GM18508 (cell line): ENCODE data around the gene LRRC10B.
"Not testable (repeated sequence)": the region's sequence is repeated elsewhere in the genome, so short reads cannot be mapped to it uniquely, and the experiment has no call there.

Experiments used
- ATAC-seq: cut with Tn5 transposase; IDR thresholded peaks from one replicate; pipeline ENCODE4 v1.9.1; 2021; ENCODE audit warnings: moderate number of reproducible peaks; ENCODE audit not compliant: insufficient read depth, unreplicated experiment

Gene LRRC10B

DNA sequence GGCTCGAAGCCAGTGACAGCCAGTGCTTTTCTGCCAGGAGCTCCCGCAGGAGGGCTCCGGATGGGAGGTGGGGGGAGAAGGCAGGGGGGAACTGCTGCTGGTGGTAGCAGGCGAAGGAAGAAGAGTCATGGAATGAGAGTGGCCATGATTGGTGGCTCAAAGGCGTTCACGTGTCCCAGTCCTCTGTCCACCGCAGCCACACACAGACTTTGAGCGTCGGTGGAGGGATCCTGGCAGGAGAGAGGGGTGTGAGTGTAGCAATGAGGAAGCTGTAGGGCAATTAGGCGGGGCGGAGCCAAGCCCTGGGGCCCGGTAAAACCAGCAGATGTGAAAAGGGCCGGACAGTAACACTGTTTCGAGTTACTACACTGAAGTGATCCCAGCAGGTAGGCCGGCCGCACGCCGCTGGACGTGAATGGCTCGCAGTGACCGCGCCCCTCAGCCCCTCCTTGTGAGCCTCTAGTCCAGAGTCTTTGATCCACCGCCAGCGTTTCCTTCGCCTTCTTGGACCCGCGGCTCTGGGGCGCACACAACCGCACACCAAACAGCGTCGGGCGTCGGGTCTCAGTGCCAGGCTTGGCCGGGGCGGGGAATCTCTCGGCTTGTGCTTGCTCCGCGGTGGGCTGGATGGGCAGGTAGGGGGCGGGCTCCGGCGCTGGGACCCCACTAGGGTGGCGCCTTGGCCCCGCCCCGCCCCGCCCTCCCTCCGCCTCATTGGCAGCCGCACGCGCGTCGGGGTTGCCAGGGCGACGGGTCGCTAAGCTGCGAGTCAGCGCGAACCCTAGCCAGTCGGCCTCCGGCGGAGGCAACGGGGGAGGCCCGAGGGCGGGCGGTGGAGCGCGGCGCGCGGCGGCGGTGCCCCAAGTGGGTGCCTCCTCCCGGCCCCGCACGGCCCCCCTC is at the start of gene LRRC10B:
Gene LRRC10B (plus strand): TSS at position 788 of the 900 bp plus-strand sequence. CDS start 250 bp downstream, outside the sequence.
- ATAC-seq, result no peak

- no peak for ATAC-seq
Measured at GRCh38 chr11:61460474-61460881, 48.1 kb upstream of the LRRC10B start.

- ATAC-seq, result no peak
Measured at GRCh38 chr11:61460986-61461385, 47.6 kb upstream of the LRRC10B start.

DNA sequence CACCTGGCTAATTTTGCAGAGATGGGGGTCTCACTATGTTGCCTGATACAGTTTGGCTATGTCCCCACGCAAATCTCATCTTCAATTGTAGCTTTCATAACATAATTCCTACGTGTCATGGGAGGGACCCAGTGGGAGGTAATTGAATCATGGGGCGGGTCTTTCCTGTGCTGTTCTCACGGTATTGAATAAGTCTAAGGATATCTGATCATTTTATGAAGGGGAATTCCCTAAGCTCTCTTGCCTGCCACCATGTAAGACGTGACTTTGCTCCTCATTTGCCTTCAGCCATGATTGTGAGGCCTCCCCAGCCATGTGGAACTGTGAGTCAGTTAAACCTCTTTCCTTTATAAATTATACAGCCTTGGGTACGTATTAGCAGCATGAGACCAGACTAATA is 40.9 kb upstream of the LRRC10B start:
- ATAC-seq, result not testable (repeated sequence)

DNA sequence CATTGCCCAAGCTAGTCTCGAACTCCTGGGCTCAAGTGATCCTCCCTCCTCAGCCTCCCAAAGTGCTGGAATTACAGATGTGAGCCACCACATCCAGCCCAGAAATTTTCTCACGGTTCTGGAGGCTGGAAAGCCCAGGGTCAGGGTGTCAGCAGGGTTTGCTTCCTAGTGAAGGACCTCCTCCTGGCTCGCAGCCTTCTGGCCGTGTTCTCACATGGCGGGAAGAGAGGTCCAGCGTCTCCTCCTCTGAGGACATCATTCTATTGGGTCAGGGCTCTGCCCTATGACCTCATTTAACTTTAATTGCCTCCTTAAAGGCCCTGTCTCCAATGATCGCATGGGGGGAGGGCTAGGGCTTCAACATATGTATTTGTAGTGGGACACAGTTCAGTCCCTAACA is 40.5 kb upstream of the LRRC10B start:
- no peak for ATAC-seq

DNA sequence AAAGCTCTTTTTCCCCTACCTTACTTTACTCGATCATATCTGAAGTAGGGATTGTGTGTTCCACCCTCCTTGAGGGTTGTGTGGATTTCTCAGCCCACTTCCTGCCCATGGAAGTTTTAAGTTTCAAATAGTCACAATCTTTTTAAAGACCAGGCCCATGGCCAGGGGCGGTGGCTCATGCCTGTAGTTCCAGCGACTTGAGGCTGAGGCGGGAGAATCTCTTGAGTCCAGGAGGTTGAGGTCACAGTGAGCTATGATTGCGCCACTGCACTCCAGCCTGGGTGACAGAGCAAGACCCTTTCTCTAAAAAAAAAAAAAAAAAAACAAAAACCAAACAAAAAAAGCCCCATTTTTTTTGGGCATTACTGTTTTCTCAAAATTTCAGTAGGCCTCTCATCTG is 36.3 kb upstream of the LRRC10B start:
- no peak for ATAC-seq

DNA sequence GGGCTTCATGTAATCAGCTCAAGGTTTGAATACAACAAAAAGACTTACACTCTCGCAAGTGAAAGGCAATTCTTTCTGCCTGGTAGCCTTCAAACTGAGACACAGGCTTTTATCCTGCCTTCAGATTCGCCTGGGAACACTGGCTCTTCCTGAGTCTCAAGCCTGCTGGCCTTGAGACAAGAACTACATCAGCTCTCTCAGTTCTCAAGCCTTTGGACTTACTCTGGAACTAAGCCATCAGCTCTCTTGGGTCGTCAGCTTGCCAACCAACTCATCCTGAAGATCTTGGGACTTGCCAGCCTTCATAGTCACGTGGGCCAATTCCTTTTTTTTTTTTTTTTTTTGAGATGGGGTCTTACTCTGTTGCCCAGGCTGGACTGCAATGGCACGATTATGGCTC is 35.7 kb upstream of the LRRC10B start:
- no peak for ATAC-seq

- ATAC-seq, result no peak
Measured at GRCh38 chr11:61473370-61474012, 35.1 kb upstream of the LRRC10B start.

DNA sequence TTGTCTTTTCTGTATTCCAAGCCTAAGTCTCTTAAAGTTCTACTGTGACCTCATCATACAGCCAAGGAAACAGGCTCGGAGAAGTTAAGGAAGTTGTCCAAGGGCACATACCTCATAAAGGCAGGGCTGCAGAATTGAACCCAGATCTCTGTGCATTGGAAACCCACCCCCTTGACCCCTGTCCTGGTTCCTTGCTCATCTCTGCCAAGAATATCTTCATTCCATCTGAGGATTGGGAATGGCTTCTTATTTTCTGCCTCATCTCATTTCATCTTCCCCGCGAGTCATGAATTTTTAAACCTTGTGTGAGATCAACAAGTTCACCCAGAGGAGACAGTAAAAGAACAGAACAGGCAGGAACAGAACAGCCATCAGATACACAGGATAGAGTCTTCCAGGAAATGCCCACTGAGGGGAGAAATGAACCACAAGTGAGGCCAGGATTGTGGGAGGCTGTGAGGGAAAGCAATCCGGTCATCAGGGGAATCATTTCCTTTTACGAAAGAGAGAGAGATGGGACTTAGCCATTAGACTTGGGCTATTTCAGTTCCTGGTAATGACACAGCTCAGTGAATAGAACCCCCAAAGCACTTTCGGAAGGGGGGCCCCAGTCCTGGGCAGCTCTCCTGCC is 34.4 kb upstream of the LRRC10B start:
- ATAC-seq, result no peak

DNA sequence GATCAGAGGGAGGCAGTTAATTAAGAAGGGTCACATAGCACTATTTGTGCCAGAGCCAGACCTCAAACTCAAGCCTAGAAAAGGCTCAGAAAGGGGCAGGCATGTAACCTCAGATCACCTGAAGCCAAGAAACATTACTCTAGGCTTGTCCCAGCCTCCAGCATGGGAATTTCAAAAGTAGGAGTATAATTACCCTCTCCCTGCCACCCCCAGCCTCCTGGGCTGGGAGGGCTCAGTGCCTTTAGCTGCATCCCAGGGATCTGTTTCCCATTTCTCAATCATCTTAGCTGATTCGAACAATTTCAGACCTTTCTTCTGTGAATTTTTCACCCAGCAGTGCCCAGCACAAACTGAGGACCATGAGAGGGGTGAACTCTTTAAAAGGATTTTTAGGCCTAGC is 33.1 kb upstream of the LRRC10B start:
- ATAC-seq, result no peak

- no peak for ATAC-seq
Measured at GRCh38 chr11:61476371-61476770, 32.2 kb upstream of the LRRC10B start.

- no peak for ATAC-seq
Measured at GRCh38 chr11:61477126-61477525, 31.4 kb upstream of the LRRC10B start.

DNA sequence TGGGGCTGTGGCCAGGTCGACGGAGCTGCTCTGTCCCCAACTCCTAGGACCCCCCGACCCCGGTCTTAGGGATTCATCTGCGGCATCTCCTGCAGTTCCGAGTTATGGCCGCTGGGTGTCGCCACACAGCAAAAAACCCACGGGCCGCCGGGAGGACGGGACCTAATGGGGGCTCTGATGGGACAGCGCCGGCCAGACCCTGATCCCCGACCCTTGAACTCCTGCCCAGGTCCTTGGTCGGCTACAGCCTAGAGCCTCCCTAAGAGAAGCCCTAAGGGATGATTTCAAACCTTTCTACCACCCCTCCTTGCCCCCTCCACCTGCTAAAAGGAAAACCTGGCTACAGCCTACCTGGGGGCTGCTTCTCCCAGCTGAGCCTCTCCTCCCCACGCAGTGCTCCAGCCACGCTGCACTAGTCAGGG is 30.8 kb upstream of the LRRC10B start:
- no peak for ATAC-seq

DNA sequence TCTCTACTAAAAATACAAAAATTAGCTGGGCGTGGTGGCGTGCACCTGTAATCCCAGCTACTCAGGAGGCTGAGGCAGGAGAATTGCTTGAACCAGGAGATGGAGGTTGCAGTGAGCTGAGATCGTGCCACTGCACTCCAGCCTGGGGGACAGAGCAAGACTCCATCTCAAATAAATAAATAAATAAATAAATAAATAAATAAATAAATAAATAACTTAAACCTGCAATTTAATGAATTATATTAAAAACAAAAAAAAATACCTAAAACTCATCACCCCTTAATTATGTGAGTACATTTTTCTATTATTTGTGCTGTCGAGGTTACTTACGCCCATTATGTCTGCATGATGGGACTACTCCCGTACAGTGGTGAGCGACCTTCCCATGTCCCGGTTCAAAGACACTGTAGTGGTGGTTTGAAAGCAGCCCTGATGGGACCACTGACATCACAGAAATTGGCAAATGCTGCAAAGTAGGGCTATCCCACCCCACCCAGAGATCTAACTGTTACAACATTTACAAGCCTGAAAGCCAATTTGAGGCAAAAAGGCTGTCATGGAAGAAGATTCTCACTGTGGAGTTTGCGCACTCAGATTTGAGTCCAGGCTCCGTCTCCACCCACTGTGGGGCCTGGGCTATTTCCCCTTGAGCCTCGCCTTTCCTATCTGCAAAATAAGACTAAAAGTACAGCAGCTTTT is 29.0 kb upstream of the LRRC10B start:
- not testable (repeated sequence) for ATAC-seq

- no peak for ATAC-seq
Measured at GRCh38 chr11:61480261-61480993, 28.1 kb upstream of the LRRC10B start.

DNA sequence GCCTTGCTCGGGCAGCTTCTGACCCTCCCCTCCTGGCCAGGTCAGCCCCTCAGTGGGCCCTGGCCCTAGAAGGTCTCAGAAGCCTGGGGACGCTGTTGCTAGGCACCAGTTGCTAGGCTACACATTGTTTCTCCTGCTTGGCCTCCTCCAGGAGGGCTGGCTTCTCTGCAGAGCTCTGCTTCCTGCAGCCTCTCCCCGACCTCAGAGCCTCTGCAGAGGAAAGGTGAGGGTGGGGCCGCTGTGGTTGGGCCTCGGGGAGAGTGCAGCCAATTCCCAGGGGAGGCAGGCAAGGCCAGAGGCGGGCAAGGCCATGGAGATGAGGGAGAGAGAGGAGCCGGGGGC is 27.6 kb upstream of the LRRC10B start:
- no peak for ATAC-seq

- no peak for ATAC-seq
Measured at GRCh38 chr11:61481806-61482205, 26.7 kb upstream of the LRRC10B start.

DNA sequence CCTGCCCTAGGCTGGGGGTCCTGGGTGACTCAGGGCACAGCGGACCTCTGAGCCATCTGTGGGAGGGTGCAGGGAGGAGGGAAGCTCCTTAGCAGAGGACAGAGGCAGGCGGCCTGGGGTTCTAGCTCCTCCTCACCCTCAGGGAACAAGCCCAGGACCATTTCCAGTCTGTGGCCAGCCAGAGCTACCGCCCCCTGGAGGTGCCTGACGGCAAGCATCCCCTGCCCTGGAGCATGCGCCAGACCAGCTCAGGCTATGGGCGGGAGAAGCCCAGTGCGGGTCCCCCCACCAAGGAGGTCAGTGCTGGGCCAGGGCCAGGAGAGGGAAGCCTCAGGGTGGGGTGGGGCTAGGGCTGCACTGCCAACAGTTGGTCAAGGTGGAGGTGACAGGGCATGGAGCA is 26.0 kb upstream of the LRRC10B start:
- no peak for ATAC-seq

DNA sequence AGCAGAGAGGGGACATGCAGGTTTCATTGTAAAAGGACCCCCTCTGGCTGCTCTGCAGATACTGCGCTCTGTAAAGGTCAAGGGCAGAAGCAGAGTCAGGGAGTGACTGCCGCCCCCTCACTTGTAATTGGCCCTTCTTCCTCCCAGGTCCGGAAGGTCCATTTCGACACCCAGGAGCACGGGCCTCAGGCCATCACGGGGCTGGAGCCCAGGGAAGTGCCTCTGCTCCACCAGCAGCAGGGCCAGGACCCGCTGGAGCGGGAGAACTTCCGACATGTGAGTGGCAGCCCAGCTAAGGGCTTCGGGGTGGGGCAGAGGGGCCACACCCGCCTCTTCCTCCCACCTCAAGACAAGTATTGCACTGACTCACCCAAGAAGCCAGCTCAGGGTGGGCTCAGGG is 24.0 kb upstream of the LRRC10B start:
- no peak for ATAC-seq

DNA sequence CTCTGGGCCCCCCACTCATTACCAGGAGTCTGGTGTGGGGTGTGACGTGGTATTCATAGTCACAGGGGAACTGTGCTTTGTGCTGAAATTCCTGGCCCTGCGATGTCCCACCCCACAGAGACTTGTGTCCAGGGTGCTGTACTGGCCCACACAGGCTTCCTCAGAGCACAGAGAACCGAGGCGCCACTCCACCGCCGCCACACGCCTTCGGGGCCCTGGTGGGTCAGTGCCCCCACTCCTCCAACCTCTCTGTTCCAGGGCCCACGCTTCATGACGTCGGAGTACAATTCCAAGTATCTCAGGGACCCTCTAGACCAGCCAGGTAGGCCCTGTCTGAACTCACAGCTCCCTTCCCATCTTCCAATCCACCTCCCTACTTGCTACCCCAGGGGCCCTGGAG is 23.5 kb upstream of the LRRC10B start:
- no peak for ATAC-seq
